Type B pancreatic cell (in vitro differentiated cells): Measurements from ENCODE around the gene RAD23A. TPM values are rescaled to one million over a fixed set of nuclear protein-coding genes. Genes with fewer than 3 reads are reported as not detected.

Experiments
- DNase-seq: peaks from one replicate; pipeline ENCODE4 v3.0.0; 2021; ENCODE audit warnings: mixed read lengths; ENCODE audit not compliant: unreplicated experiment; ENCODE audit errors: extremely low spot score
- H3K27ac Mint-ChIP-seq: 2 replicates; pipeline ENCODE4 v1.8.0; 2021; ENCODE audit warnings: mild to moderate bottlenecking, mixed read lengths
- H3K27me3 Mint-ChIP-seq: 2 replicates; pipeline ENCODE4 v1.8.0; 2021; ENCODE audit warnings: mixed read lengths
- H3K36me3 Mint-ChIP-seq: 2 replicates; pipeline ENCODE4 v1.8.0; 2021; ENCODE audit warnings: mixed read lengths
- H3K4me1 Mint-ChIP-seq: one replicate; pipeline ENCODE4 v1.8.0; 2021; ENCODE audit warnings: mixed read lengths; ENCODE audit not compliant: unreplicated experiment
- H3K4me3 Mint-ChIP-seq: 2 replicates; pipeline ENCODE4 v1.8.0; 2021; ENCODE audit warnings: mild to moderate bottlenecking, mixed read lengths
- H3K9me3 Mint-ChIP-seq: 2 replicates; pipeline ENCODE4 v1.8.0; 2021; ENCODE audit warnings: mixed read lengths
- total RNA-seq: library from RNA; stranded (reverse); gene quantifications from 2 replicates; pipeline ENCODE4 v1.2.1, GENCODE V29; 2021; ENCODE audit warnings: low replicate concordance
- TF ChIP-seq, protein P1 (sequence below): fragments of 200-600 bp; sonication (generic); conservative IDR thresholded peaks from 2 replicates; pipeline ENCODE4 v1.5.0; 2021; ENCODE audit warnings: antibody characterized with exemption, mild to moderate bottlenecking

Gene RAD23A
- total RNA-seq, 1 donor from 2014 or later, result 77.1 TPM

DNA sequence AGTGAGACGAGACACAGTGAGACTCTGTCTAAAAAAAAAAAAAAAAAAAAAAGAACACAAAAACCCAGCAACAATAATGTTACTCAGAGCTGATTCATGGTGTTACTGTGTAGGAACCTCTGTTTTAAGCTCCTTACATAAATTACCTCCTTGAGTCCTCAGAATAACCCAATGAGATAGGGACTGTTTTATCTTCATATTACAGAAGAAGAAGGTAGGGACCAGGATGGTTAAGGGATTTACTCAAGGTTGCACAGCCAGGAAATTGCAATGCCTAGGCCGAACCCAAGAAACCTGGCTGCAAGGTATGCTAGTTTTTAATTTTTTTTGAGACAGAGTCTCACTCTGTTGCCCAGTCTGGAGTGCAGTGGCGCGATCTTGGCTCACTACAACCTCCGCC lies 22.2 kb downstream of the RAD23A start:
- Mint-ChIP-seq H3K9me3 (no peaks in the 10 kb centered on the region), H3K27ac (no peak overlapping the region), H3K4me1 (peaks cover 5% of the 10 kb centered on the region), H3K36me3 (no peaks in the 10 kb centered on the region), H3K4me3 (no peak overlapping the region), H3K27me3 (peaks cover 15% of the 10 kb centered on the region)
- TF ChIP-seq, protein P1, sequence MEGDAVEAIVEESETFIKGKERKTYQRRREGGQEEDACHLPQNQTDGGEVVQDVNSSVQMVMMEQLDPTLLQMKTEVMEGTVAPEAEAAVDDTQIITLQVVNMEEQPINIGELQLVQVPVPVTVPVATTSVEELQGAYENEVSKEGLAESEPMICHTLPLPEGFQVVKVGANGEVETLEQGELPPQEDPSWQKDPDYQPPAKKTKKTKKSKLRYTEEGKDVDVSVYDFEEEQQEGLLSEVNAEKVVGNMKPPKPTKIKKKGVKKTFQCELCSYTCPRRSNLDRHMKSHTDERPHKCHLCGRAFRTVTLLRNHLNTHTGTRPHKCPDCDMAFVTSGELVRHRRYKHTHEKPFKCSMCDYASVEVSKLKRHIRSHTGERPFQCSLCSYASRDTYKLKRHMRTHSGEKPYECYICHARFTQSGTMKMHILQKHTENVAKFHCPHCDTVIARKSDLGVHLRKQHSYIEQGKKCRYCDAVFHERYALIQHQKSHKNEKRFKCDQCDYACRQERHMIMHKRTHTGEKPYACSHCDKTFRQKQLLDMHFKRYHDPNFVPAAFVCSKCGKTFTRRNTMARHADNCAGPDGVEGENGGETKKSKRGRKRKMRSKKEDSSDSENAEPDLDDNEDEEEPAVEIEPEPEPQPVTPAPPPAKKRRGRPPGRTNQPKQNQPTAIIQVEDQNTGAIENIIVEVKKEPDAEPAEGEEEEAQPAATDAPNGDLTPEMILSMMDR, result no peak
- no peak for DNase-seq

DNA sequence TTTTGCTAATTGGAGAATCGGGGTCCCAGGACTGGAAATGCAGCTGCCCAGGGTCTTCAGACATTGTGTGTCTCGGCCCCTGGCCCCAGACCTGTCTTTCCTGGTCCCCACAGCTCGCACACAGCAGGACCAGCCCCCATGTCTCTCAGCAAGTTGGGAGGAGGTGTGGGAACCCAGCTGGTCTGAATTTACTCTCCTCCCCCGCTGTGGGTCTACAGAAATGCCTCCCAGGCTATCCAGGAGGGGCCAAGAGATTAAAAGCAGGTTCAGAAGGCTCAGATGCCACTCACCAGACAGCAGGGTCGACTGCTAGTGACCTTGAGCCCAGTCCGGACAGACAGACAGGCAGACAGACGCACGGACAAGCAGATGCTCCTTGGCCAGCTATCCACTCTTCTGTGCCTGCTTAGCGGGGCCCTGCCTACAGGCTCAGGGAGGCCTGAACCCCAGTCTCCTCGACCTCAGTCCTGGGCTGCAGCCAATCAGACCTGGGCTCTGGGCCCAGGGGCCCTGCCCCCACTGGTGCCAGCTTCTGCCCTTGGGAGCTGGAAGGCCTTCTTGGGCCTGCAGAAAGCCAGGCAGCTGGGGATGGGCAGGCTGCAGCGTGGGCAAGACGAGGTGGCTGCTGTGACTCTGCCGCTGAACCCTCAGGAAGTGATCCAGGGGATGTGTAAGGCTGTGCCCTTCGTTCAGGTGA lies 23.8 kb downstream of the RAD23A start, which contains the start of gene DAND5:
Gene DAND5, plus strand, starts transcription at position 285 of the 697 bp plus-strand sequence. Its CDS starts 85 bp downstream, at position 370.
- TF ChIP-seq, protein P1, result no peak
- Mint-ChIP-seq H3K9me3 (no peaks in the 10 kb centered on the region), H3K4me3 (no peak within 1 kb of the TSS), H3K36me3 (no peaks in the 10 kb centered on the region), H3K27me3 (peaks cover 19% of the 10 kb centered on the region), H3K4me1 (peaks cover 5% of the 10 kb centered on the region), H3K27ac (no peak within 1 kb of the TSS)
- DNase-seq, result no peak

DNA sequence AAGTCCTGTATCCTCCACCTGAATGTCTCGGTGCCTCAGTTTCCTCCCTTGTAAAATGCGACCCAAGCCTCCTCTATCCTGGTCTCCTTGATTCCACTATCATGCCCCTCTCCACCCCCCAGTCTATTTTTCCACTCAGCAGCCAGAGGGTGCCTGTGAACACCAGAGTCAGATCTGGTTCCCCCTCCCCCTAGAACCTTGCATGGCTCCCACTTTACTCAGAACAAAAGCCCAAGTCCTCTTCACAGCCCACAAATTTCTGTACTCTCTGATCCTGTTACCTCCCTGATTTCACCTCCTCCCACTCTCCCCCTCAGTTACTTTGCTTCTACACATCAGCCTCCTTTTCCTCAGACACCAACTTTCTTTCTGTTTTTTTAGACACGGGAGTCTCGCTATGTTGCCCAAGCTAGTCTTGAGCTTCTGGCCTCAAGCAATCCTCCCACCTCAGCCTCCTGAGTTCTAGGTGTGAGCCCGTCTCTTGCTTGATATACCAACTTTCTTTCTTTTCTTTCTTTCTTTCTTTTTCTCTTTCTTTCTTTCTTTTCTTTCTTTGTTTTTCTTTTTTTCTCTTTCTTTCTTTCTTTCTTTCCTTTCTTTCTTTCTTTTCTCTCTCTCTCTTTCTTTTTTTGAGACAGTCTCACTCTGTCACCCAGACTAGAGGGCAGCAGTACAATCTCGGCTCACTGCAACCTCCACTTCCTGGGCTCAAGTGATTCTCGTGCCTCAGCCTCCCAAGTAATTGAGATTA lies 24.6 kb downstream of the RAD23A start:
- no peaks in the 10 kb centered on the region for H3K36me3 Mint-ChIP-seq
- peaks cover under 1% of the 10 kb centered on the region for H3K4me1 Mint-ChIP-seq
- peaks cover 14% of the 10 kb centered on the region for H3K27me3 Mint-ChIP-seq
- no peak overlapping the region for H3K27ac Mint-ChIP-seq
- no peaks in the 10 kb centered on the region for H3K9me3 Mint-ChIP-seq
- TF ChIP-seq, protein P1, result no peak
- H3K4me3 Mint-ChIP-seq, result no peak overlapping the region
- no peak for DNase-seq

DNA sequence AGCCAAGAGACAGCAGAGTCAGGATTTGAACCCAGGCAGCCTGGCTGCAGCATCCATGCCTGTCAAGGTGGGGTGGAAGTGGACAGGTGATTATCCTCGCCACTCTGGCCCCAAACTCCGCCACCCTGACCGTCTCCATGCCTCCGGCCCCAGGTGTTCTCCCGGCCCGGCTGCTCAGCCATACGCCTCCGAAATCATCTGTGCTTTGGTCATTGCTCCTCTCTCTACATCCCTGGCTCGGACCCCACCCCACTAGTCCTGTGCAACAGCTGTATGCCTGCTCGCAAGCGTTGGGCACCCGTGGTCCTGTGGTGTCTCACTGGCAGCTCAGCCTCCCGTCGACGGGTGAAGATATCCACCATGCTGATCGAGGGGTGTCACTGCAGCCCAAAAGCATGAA lies 27.6 kb downstream of the RAD23A start:
- TF ChIP-seq, protein P1, result no peak
- Mint-ChIP-seq H3K4me1 (peaks cover 6% of the 10 kb centered on the region), H3K9me3 (no peaks in the 10 kb centered on the region), H3K4me3 (no peak overlapping the region), H3K36me3 (no peaks in the 10 kb centered on the region), H3K27me3 (peaks cover 25% of the 10 kb centered on the region), H3K27ac (no peak overlapping the region)
- no peak for DNase-seq

DNA sequence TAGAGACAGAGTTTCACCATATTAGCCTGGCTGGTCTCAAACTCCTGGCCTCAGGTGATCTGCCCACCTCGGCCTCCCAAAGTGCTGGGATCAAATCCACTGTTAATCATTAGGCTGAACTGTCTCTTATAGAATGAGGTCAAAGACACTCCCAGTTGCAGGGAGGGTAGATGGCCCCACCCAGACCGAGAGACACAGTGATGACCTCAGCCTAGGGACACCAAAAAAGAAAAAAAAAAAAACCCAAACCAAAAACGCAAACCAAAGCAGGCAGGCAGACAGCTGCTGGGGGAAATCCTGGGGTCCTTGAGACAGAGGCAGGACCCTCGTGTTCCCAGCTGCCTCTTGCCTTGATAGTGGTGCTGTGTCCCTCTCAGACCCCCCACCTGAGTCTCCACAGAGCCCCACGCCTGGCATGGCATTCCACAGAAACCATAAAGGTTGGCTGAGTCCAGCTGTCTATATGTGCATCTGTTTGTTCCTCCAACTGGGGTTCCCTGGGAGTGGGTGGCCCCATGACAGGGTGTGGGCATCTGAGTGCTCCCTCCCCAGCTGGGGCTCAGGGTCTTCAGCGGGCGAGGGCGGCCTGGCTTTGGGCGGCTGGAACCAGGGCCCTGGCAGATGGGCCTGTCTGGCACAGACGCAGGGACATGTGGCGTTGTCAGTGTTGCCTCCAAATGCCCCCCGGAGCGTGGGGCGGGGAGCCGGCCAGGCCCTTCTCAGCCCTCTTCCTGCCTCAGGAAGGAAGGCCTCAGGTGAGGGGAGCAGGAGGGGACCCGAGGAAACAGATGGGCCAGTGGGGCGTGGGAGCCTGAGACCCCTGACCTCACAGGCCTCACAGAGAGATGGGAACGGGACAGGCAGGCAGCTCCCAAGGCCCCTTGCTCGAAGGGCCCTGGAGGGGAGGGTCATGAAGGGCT lies 28.9 kb downstream of the RAD23A start:
- H3K27me3 Mint-ChIP-seq, result peaks cover 30% of the 10 kb centered on the region

More for the DNA sequence above, 28.9 kb downstream of the RAD23A start:
- TF ChIP-seq, protein P1, result no peak
- no peak for DNase-seq
- Mint-ChIP-seq H3K4me3 (no peak overlapping the region), H3K4me1 (peaks cover 6% of the 10 kb centered on the region), H3K27ac (no peak overlapping the region), H3K9me3 (no peaks in the 10 kb centered on the region), H3K36me3 (no peaks in the 10 kb centered on the region)
